Stimulated activated CD8-positive, alpha-beta memory T cell treated with anti-CD3 and anti-CD28 coated beads, Interleukin-15, amount 100 ng/mL, for 24 hours (primary cell): ENCODE results near the gene CTNNA2.

Source experiments
- DNase-seq: peaks from one replicate; pipeline ENCODE4 v3.0.0-alpha.2; 2020; ENCODE audit warnings: low read depth

The CTNNA2 gene

GRCh38 chr2:80217446-80217845, 704.6 kb downstream of the CTNNA2 start:
- no peak for DNase-seq

GRCh38 chr2:80222644-80223043, 709.8 kb downstream of the CTNNA2 start:
- DNase-seq, result no peak

- no peak for DNase-seq
Observed at GRCh38 chr2:80231421-80231820, 718.6 kb downstream of the CTNNA2 start.

GRCh38 chr2:80233333-80233732, 720.5 kb downstream of the CTNNA2 start:
- DNase-seq, result no peak

GRCh38 chr2:80238692-80239469, 726.0 kb downstream of the CTNNA2 start:
- no peak for DNase-seq

- no peak for DNase-seq
Observed at GRCh38 chr2:80242355-80242910, 729.6 kb downstream of the CTNNA2 start.

GRCh38 chr2:80244905-80245584, 732.2 kb downstream of the CTNNA2 start:
- DNase-seq, result no peak

- DNase-seq, result no peak
Observed at GRCh38 chr2:80246534-80246933, 733.7 kb downstream of the CTNNA2 start.

GRCh38 chr2:80247339-80247738, 734.5 kb downstream of the CTNNA2 start:
- no peak for DNase-seq

- no peak for DNase-seq
Observed at GRCh38 chr2:80248146-80248545, 735.3 kb downstream of the CTNNA2 start.

GRCh38 chr2:80252294-80252986, 739.6 kb downstream of the CTNNA2 start:
- DNase-seq, result no peak

- no peak for DNase-seq
Observed at GRCh38 chr2:80255918-80256781, 743.3 kb downstream of the CTNNA2 start.

- DNase-seq, result no peak
Observed at GRCh38 chr2:80256782-80257167, 743.9 kb downstream of the CTNNA2 start.

- no peak for DNase-seq
Observed at GRCh38 chr2:80257450-80257849, 744.6 kb downstream of the CTNNA2 start.

- DNase-seq, result no peak
Observed at GRCh38 chr2:80258341-80258740, 745.5 kb downstream of the CTNNA2 start.

- DNase-seq, result no peak
Observed at GRCh38 chr2:80258793-80259192, 745.9 kb downstream of the CTNNA2 start.

GRCh38 chr2:80259292-80259691, 746.4 kb downstream of the CTNNA2 start:
- no peak for DNase-seq

- no peak for DNase-seq
Observed at GRCh38 chr2:80266231-80266630, 753.4 kb downstream of the CTNNA2 start.

- DNase-seq, result no peak
Observed at GRCh38 chr2:80269806-80270205, 757.0 kb downstream of the CTNNA2 start.

- DNase-seq, result no peak
Observed at GRCh38 chr2:80280598-80280997, 767.7 kb downstream of the CTNNA2 start.

GRCh38 chr2:80281049-80281448, 768.2 kb downstream of the CTNNA2 start:
- no peak for DNase-seq

- no peak for DNase-seq
Observed at GRCh38 chr2:80288576-80288975, 775.7 kb downstream of the CTNNA2 start.
